ENCODE measurements around the gene TARBP1.

GRCh38 chr1:234342774-234343173, 136.2 kb downstream of the TARBP1 start:
- no peak for TF ChIP-seq CTCF (IDR thresholded peaks at IDR 0.05)
- TF ChIP-seq EP300 (IDR thresholded peaks at IDR 0.05), result no peak

Measured in ovary (tissue), 3 donors.